Stimulated activated CD4-positive, alpha-beta T cell treated with anti-CD3 and anti-CD28 coated beads, TNF-alpha, amount 100 ng/mL, for 24 hours (primary cell): ENCODE results near the gene IL6ST.

Source experiments
- DNase-seq, 3 experiments: peaks; one replicate each; pipeline ENCODE4 v3.0.0-alpha.2; 2020; ENCODE audit warnings: low read depth in 3 of 3

Gene IL6ST

GRCh38 chr5:55896663-55897062 lies 98.1 kb downstream of the IL6ST start:
- no peak for DNase-seq

- DNase-seq: no peak
Measured at GRCh38 chr5:55896238-55896637, 98.5 kb downstream of the IL6ST start.

GRCh38 chr5:55895346-55895745 lies 99.4 kb downstream of the IL6ST start:
- DNase-seq: no peak

GRCh38 chr5:55894135-55894534 lies 100.6 kb downstream of the IL6ST start:
- DNase-seq: no peak

GRCh38 chr5:55892479-55892878 lies 102.3 kb downstream of the IL6ST start:
- DNase-seq: no peak

GRCh38 chr5:55888205-55888604 lies 106.6 kb downstream of the IL6ST start:
- no peak for DNase-seq

- no peak for DNase-seq
Measured at GRCh38 chr5:55885359-55885758, 109.4 kb downstream of the IL6ST start.
